Glomerular visceral epithelial cell (primary cell): Measurements from ENCODE around the gene UMODL1.
A peak's percentile ranks its signal among the peaks of the same experiment; 100 is the strongest.

Experiments used
- DNase-seq: peaks from one replicate; pipeline ENCODE4 v3.0.0-alpha.2; 2016; ENCODE audit errors: extremely low spot score

The UMODL1 gene

GRCh38 chr21:42071146-42071737 is at the start of gene UMODL1:
UMODL1 (plus strand) TSS chr21:42071317; CDS start chr21:42071317, 0 bp downstream.
- DNase-seq, result no peak

- DNase-seq, result no peak
These were observed 49.6 kb upstream of the UMODL1 start for GRCh38 chr21:42021371-42022090.

- no peak for DNase-seq
These were observed 49.1 kb upstream of the UMODL1 start for GRCh38 chr21:42022091-42022430.

- no peak for DNase-seq
These were observed 48.2 kb upstream of the UMODL1 start for GRCh38 chr21:42022906-42023305.

GRCh38 chr21:42025376-42026081 is 45.6 kb upstream of the UMODL1 start:
- peak; percentile 47 for DNase-seq

- DNase-seq, result no peak
These were observed 45.1 kb upstream of the UMODL1 start for GRCh38 chr21:42026082-42026435.

GRCh38 chr21:42027085-42027821 is 43.9 kb upstream of the UMODL1 start:
- DNase-seq, result no peak

- DNase-seq, result no peak
These were observed 43.0 kb upstream of the UMODL1 start for GRCh38 chr21:42027822-42028765.

GRCh38 chr21:42028766-42029425 is 42.2 kb upstream of the UMODL1 start:
- DNase-seq, result no peak

- no peak for DNase-seq
These were observed 40.8 kb upstream of the UMODL1 start for GRCh38 chr21:42030311-42030710.

GRCh38 chr21:42031241-42031640 is 39.9 kb upstream of the UMODL1 start:
- no peak for DNase-seq

GRCh38 chr21:42031816-42032215 is 39.3 kb upstream of the UMODL1 start:
- no peak for DNase-seq

GRCh38 chr21:42032266-42032665 is 38.9 kb upstream of the UMODL1 start:
- DNase-seq, result no peak

- no peak for DNase-seq
These were observed 38.1 kb upstream of the UMODL1 start for GRCh38 chr21:42032968-42033367.

GRCh38 chr21:42036313-42036712 is 34.8 kb upstream of the UMODL1 start:
- DNase-seq, result no peak

GRCh38 chr21:42037516-42037915 is 33.6 kb upstream of the UMODL1 start:
- DNase-seq, result no peak

GRCh38 chr21:42037943-42038342 is 33.2 kb upstream of the UMODL1 start:
- no peak for DNase-seq

GRCh38 chr21:42038393-42038792 is 32.7 kb upstream of the UMODL1 start:
- DNase-seq, result no peak

GRCh38 chr21:42038826-42039425 is 32.2 kb upstream of the UMODL1 start:
- no peak for DNase-seq

GRCh38 chr21:42039470-42039901 is 31.6 kb upstream of the UMODL1 start:
- DNase-seq, result peak; percentile 52
